Omental fat pad (tissue), 4 donors: ENCODE measurements around the gene SLC35F3. TPM values are rescaled to one million over a fixed set of nuclear protein-coding genes. Genes with fewer than 3 reads are reported as not detected.
"Not testable (repeated sequence)": the region's sequence is repeated elsewhere in the genome, so short reads cannot be mapped to it uniquely, and the experiment has no call there.

Source experiments
- ATAC-seq: fragments of 150-250 bp; one replicate; pipeline ENCODE4 v1.9.1; 2016; ENCODE audit warnings: mild to moderate bottlenecking, moderate library complexity; ENCODE audit not compliant: low FRiP score
- DNase-seq: peaks from one replicate; pipeline ENCODE4 v3.0.0-alpha.2; 2019; ENCODE audit warnings: low spot score
- CTCF ChIP-seq, 3 donors: fragments of 450-650 bp; IDR thresholded peaks; one replicate each; pipeline ENCODE4 v1.5.1; 2016 to 2017; ENCODE audit warnings: antibody characterized with exemption in 3 of 3, mild to moderate bottlenecking in 3 of 3, moderate library complexity in 2 of 3
- total RNA-seq, 4 donors: library from RNA; depleted of rRNA; stranded (reverse); fragments of >200 nt; gene quantifications; one replicate each; pipeline ENCODE4 v1.1.0, GENCODE V29; 2016

The SLC35F3 gene
- total RNA-seq, 4 donors from 2014 or later: 0.09 TPM; not detected in 3

GRCh38 chr1:234120327-234120944, 216.0 kb downstream of the SLC35F3 start:
- DNase-seq (no peak), ATAC-seq (no peak)
- no peak for TF ChIP-seq CTCF (IDR thresholded peaks at IDR 0.05)

GRCh38 chr1:234121659-234122058, 217.2 kb downstream of the SLC35F3 start:
- ATAC-seq, DNase-seq: not testable (repeated sequence)

DNA sequence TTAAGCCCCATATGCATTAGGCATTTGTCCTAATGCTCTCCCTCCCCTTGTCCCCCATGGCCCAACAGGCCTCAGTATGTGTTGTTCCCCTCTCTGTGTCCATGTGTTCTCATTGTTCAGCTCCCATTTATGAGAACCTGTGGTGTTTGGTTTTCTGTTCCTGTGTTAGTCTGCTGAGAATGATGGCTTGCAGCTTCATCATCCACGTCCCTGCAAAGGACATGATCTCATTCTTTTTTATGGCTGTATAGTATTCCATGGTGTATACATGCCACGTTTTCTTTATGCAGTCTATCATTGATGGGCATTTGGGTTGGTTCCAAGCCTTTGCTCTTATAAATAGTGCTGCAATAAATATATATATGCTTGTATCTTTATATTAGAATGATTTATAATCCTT, 218.1 kb downstream of the SLC35F3 start:
- not testable (repeated sequence) for ATAC-seq, DNase-seq

DNA sequence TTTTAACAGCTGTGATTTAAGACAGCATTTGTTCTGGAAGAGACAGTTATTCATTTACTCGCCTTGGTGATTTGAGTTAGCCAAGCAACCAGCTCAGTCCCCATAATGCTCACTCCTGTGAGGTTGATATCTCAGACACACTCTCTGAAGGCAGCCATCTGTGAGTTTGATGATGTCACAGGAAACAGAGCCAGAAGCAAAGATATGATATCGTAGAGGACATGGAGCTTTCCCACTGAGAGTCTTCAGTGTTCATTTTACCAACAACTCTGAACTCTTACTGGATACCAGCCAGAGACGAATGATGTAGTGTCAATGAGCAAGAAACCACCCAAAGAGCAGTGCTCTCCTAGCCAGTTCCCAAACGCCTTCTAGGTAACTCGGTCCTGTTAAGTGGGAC, 219.4 kb downstream of the SLC35F3 start:
- TF ChIP-seq CTCF (IDR thresholded peaks at IDR 0.05): no peak
- no peak for ATAC-seq
- no peak for DNase-seq

DNA sequence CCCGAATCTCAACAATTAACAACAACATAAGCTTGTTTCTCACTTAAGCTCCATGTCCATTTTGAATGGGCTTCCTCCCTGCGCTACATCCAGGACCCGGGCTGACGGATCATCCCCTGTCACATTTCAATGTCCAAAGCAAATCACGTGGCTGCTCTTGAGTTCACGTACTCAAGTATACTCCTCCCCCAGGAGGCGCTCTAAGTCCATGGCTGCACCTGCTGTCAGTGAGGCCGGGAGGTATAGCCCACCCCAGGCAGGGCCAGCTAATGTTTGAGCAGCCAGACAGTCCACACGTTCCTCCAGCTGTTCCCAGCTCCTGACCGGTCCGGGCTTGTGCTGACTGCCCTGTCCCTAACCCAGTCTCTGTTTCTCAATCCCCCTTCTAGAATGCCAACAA, 220.8 kb downstream of the SLC35F3 start:
- no peak for ATAC-seq
- no peak for DNase-seq
- TF ChIP-seq CTCF (IDR thresholded peaks at IDR 0.05): no peak

- no peak for DNase-seq
- TF ChIP-seq CTCF (IDR thresholded peaks at IDR 0.05): no peak
- ATAC-seq: no peak
Measured at GRCh38 chr1:234125714-234126113, 221.2 kb downstream of the SLC35F3 start.

DNA sequence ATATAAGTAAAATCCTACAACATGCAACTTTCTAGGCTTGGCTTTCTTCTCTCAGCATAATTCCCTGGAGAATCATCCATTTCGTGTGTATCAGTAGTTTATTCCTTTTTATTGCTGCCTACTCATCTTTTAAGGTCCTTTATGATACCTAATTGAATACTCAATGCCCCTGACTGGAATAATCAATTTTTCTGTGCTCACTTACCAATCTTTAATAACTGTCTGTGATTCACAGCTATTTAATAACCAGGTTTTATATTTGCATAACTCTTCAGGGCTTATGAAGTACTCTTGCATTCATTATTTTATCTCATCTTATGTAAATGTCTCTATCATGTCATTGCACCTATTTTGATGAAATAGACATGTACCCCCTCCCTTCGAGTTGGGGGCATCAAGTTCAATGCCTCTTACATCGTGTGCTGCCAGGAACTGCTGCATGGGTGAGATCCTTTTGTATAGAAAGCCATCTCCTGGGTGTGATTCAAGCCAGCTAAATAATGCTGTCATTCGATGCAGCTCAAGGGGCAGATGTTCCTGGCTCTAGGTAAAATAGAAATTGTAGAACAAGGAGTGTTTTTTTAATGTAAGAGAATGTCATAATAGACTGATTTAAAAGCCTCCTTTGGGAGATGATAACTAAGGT, 222.7 kb downstream of the SLC35F3 start:
- TF ChIP-seq CTCF (IDR thresholded peaks at IDR 0.05): no peak
- no peak for ATAC-seq
- no peak for DNase-seq

GRCh38 chr1:234132795-234133194, 228.3 kb downstream of the SLC35F3 start:
- no peak for TF ChIP-seq CTCF (IDR thresholded peaks at IDR 0.05)
- DNase-seq: no peak
- no peak for ATAC-seq
